ENCODE data around the gene VTCN1. TPM values are rescaled to one million over a fixed set of nuclear protein-coding genes. Genes with fewer than 3 reads are reported as not detected.
A peak's percentile ranks its signal among the peaks of the same experiment; 100 is the strongest.
"Not testable (repeated sequence)": the region's sequence is repeated elsewhere in the genome, so short reads cannot be mapped to it uniquely, and the experiment has no call there.

VTCN1 gene
- total RNA-seq, 2 experiments from 2014 or later, result not detected

GRCh38 chr1:117130526-117130925, 80.2 kb downstream of the VTCN1 start:
- DNase-seq (no peak), ATAC-seq (no peak)
- no peaks in the 10 kb centered on the region for H3K4me1 Mint-ChIP-seq (ENCODE audit: low read depth)
- H3K4me3 Mint-ChIP-seq, result no peak overlapping the region
- peaks cover 27% of the 10 kb centered on the region for H3K27me3 Mint-ChIP-seq (ENCODE audit: low read depth)
- ChIA-PET CTCF (no interaction called here), POLR2A (no interaction called here)
- no peaks in the 10 kb centered on the region for H3K9me3 Mint-ChIP-seq (ENCODE audit: insufficient read depth)
- no peaks in the 10 kb centered on the region for H3K36me3 Mint-ChIP-seq (ENCODE audit: low read depth)
- H3K27ac Mint-ChIP-seq, result no peak overlapping the region

- no peaks in the 10 kb centered on the region for H3K36me3 Mint-ChIP-seq (ENCODE audit: low read depth)
- POLR2A ChIA-PET, result interaction anchor here (1.5 kb wide), 1 partner anchor 68 kb away, joined by 8 read pairs; the partner anchor contains the start of gene TTF2
- CTCF ChIA-PET, result interaction anchor here (0.7 to 3.7 kb wide), 37 partner anchors 9 to 990 kb away, joined by 3 to 46 read pairs (median 4); partner anchors contain the start of gene TTF2
- H3K4me3 Mint-ChIP-seq, result no peak overlapping the region
- ATAC-seq (no peak), DNase-seq (no peak)
- no peak overlapping the region for H3K27ac Mint-ChIP-seq
- peaks cover 19% of the 10 kb centered on the region for H3K27me3 Mint-ChIP-seq (ENCODE audit: low read depth)
- no peaks in the 10 kb centered on the region for H3K4me1 Mint-ChIP-seq (ENCODE audit: low read depth)
- H3K9me3 Mint-ChIP-seq (ENCODE audit: insufficient read depth), result no peaks in the 10 kb centered on the region
These were observed 82.2 kb downstream of the VTCN1 start for GRCh38 chr1:117128323-117129079.

GRCh38 chr1:117127795-117128194, 82.9 kb downstream of the VTCN1 start:
- no peak overlapping the region for H3K27ac Mint-ChIP-seq
- CTCF ChIA-PET, result interaction anchor here (0.6 to 3.7 kb wide), 15 partner anchors 9 to 628 kb away, joined by 3 to 46 read pairs (median 8); partner anchors contain the start of gene TTF2

GRCh38 chr1:117124661-117125060, 86.1 kb downstream of the VTCN1 start:
- H3K27me3 Mint-ChIP-seq (ENCODE audit: low read depth), result peaks cover 25% of the 10 kb centered on the region
- POLR2A ChIA-PET, result no interaction called here
- CTCF ChIA-PET, result interaction anchor here (0.7 to 1.6 kb wide), 2 partner anchors 53 to 64 kb away, joined by 3 read pairs; partner anchors contain the start of gene TTF2

More at GRCh38 chr1:117127795-117128194, 82.9 kb downstream of the VTCN1 start:
- Mint-ChIP-seq H3K4me3 (no peak overlapping the region), H3K4me1 (ENCODE audit: low read depth) (no peaks in the 10 kb centered on the region), H3K36me3 (ENCODE audit: low read depth) (no peaks in the 10 kb centered on the region), H3K27me3 (ENCODE audit: low read depth) (peaks cover 20% of the 10 kb centered on the region), H3K9me3 (ENCODE audit: insufficient read depth) (no peaks in the 10 kb centered on the region)
- DNase-seq (no peak), ATAC-seq (no peak)
- POLR2A ChIA-PET, result no interaction called here

GRCh38 chr1:117123274-117123673, 87.5 kb downstream of the VTCN1 start:
- ChIA-PET CTCF (interaction anchor here (1.0 to 2.1 kb wide), 5 partner anchors 9 to 549 kb away, joined by 3 to 7 read pairs (median 5); partner anchors contain the start of gene TTF2), POLR2A (no interaction called here)
- DNase-seq, result no peak
- H3K4me3 Mint-ChIP-seq, result no peak overlapping the region
- no peak overlapping the region for H3K27ac Mint-ChIP-seq
- peaks cover 24% of the 10 kb centered on the region for H3K27me3 Mint-ChIP-seq (ENCODE audit: low read depth)
- ATAC-seq, result no peak
- H3K4me1 Mint-ChIP-seq (ENCODE audit: low read depth), result peaks cover 6% of the 10 kb centered on the region
- no peaks in the 10 kb centered on the region for H3K9me3 Mint-ChIP-seq (ENCODE audit: insufficient read depth)
- no peaks in the 10 kb centered on the region for H3K36me3 Mint-ChIP-seq (ENCODE audit: low read depth)

More at GRCh38 chr1:117124661-117125060, 86.1 kb downstream of the VTCN1 start:
- H3K4me3 Mint-ChIP-seq, result no peak overlapping the region
- H3K9me3 Mint-ChIP-seq (ENCODE audit: insufficient read depth), result no peaks in the 10 kb centered on the region
- no peak for DNase-seq
- no peak for ATAC-seq
- no peaks in the 10 kb centered on the region for H3K36me3 Mint-ChIP-seq (ENCODE audit: low read depth)
- no peak overlapping the region for H3K27ac Mint-ChIP-seq
- H3K4me1 Mint-ChIP-seq (ENCODE audit: low read depth), result peaks cover 6% of the 10 kb centered on the region

GRCh38 chr1:117122330-117123025, 88.2 kb downstream of the VTCN1 start:
- Mint-ChIP-seq H3K9me3 (ENCODE audit: insufficient read depth) (no peaks in the 10 kb centered on the region), H3K27ac (no peak overlapping the region), H3K27me3 (ENCODE audit: low read depth) (peaks cover 20% of the 10 kb centered on the region), H3K4me1 (ENCODE audit: low read depth) (peaks cover 6% of the 10 kb centered on the region), H3K4me3 (peak overlapping the region; percentile 75), H3K36me3 (ENCODE audit: low read depth) (no peaks in the 10 kb centered on the region)
- ATAC-seq (no peak), DNase-seq (no peak)
- ChIA-PET POLR2A (no interaction called here), CTCF (interaction anchor here (0.8 to 2.8 kb wide), 7 partner anchors 10 to 806 kb away, joined by 3 to 12 read pairs (median 5); partner anchors contain the start of gene TTF2)

GRCh38 chr1:117121589-117122329, 89.0 kb downstream of the VTCN1 start, which contains the start of gene TRIM45:
TSS of gene TRIM45 (minus strand) at chr1:117121749. CDS start at chr1:117121201, 548 bp downstream.
- Mint-ChIP-seq H3K27ac (peak within 1 kb of the TSS; percentile 22), H3K4me3 (peak within 1 kb of the TSS; percentile 75), H3K4me1 (ENCODE audit: low read depth) (peaks cover 6% of the 10 kb centered on the region), H3K36me3 (ENCODE audit: low read depth) (no peaks in the 10 kb centered on the region), H3K27me3 (ENCODE audit: low read depth) (peaks cover 16% of the 10 kb centered on the region), H3K9me3 (ENCODE audit: insufficient read depth) (no peaks in the 10 kb centered on the region)
- ChIA-PET CTCF (interaction anchor here (0.8 to 2.8 kb wide), 7 partner anchors 29 to 807 kb away, joined by 3 to 12 read pairs (median 5); partner anchors contain the start of gene TTF2), POLR2A (no interaction called here)
- DNase-seq (peak; percentile 84), ATAC-seq (peak; percentile 87)

GRCh38 chr1:117120774-117121588, 89.7 kb downstream of the VTCN1 start:
- no peaks in the 10 kb centered on the region for H3K36me3 Mint-ChIP-seq (ENCODE audit: low read depth)
- DNase-seq (no peak), ATAC-seq (no peak)
- POLR2A ChIA-PET, result interaction anchor here (0.6 to 1.1 kb wide), 2 partner anchors 9 to 848 kb away, joined by 3 to 5 read pairs; no protein-coding TSS in a partner anchor
- peaks cover 6% of the 10 kb centered on the region for H3K4me1 Mint-ChIP-seq (ENCODE audit: low read depth)
- peaks cover 13% of the 10 kb centered on the region for H3K27me3 Mint-ChIP-seq (ENCODE audit: low read depth)
- CTCF ChIA-PET, result interaction anchor here (0.8 to 2.8 kb wide), 3 partner anchors 51 to 404 kb away, joined by 3 to 12 read pairs (median 3); no protein-coding TSS in a partner anchor
- peak overlapping the region; percentile 75 for H3K4me3 Mint-ChIP-seq
- H3K9me3 Mint-ChIP-seq (ENCODE audit: insufficient read depth), result no peaks in the 10 kb centered on the region
- H3K27ac Mint-ChIP-seq, result peak overlapping the region; percentile 22

GRCh38 chr1:117119144-117119543, 91.6 kb downstream of the VTCN1 start:
- not testable (repeated sequence) for H3K4me3 Mint-ChIP-seq; H3K27ac Mint-ChIP-seq; H3K4me1 Mint-ChIP-seq (ENCODE audit: low read depth); H3K9me3 Mint-ChIP-seq (ENCODE audit: insufficient read depth); H3K36me3 Mint-ChIP-seq (ENCODE audit: low read depth); ATAC-seq; DNase-seq
- H3K27me3 Mint-ChIP-seq (ENCODE audit: low read depth), result peaks cover 13% of the 10 kb centered on the region
- ChIA-PET POLR2A (interaction anchor here (0.8 to 1.5 kb wide), 2 partner anchors 59 to 368 kb away, joined by 4 to 6 read pairs; partner anchors contain the start of gene TTF2), CTCF (interaction anchor here (2.7 kb wide), 1 partner anchor 10 kb away, joined by 19 read pairs; no protein-coding TSS in a partner anchor)

GRCh38 chr1:117118137-117118536, 92.6 kb downstream of the VTCN1 start:
- no peak overlapping the region for H3K27ac Mint-ChIP-seq
- peaks cover 6% of the 10 kb centered on the region for H3K4me1 Mint-ChIP-seq (ENCODE audit: low read depth)
- no peak for ATAC-seq
- no peak overlapping the region for H3K4me3 Mint-ChIP-seq
- no peaks in the 10 kb centered on the region for H3K36me3 Mint-ChIP-seq (ENCODE audit: low read depth)
- CTCF ChIA-PET, result interaction anchor here (2.7 kb wide), 1 partner anchor 11 kb away, joined by 19 read pairs; no protein-coding TSS in a partner anchor
- no peak for DNase-seq
- POLR2A ChIA-PET, result no interaction called here
- no peaks in the 10 kb centered on the region for H3K9me3 Mint-ChIP-seq (ENCODE audit: insufficient read depth)
- H3K27me3 Mint-ChIP-seq (ENCODE audit: low read depth), result peaks cover 10% of the 10 kb centered on the region

Measured in activated CD8-positive, alpha-beta T cell treated with anti-CD3 and anti-CD28 coated beads, Interleukin-2, amount 10 ng/mL, durations not matched to agents 7 days and 5 days (primary cell).